CD4-positive, CD25-positive, alpha-beta regulatory T cell (primary cell): ENCODE results near the gene FOXP2. TPM values are rescaled to one million over a fixed set of nuclear protein-coding genes. Genes with fewer than 3 reads are reported as not detected.

Experiments
- ATAC-seq, 2 donors: fragments of 150-1000 bp; cut with Tn5 transposase; one replicate each; pipeline ENCODE4 v1.10.0; 2021; ENCODE audit warnings: low read depth in 2 of 2, moderate number of reproducible peaks in 2 of 2, moderate library complexity in 1 of 2
- DNase-seq, 3 donors: peaks; one replicate each; pipeline versions ENCODE4 v3.0.0 to v3.0.0-alpha.2; 2012 to 2022; ENCODE audit warnings: mixed read lengths in 1 of 3
- H3K27ac ChIP-seq: one replicate; pipeline ENCODE4 v1.7.0; 2013; ENCODE audit warnings: mild to moderate bottlenecking, low read length; ENCODE audit not compliant: insufficient read depth, poor library complexity, severe bottlenecking
- H3K27me3 ChIP-seq: one replicate; pipeline ENCODE4 v1.7.0; 2013; ENCODE audit warnings: low read length; ENCODE audit not compliant: control insufficient read depth, insufficient read depth
- H3K36me3 ChIP-seq: one replicate; pipeline ENCODE4 v1.7.0; 2013; ENCODE audit warnings: mild to moderate bottlenecking, low read length, moderate library complexity; ENCODE audit not compliant: control insufficient read depth, insufficient read depth
- H3K4me1 ChIP-seq: 2 replicates; pipeline ENCODE4 v1.7.0; 2013; ENCODE audit warnings: mild to moderate bottlenecking, low read length; ENCODE audit not compliant: insufficient read depth, control insufficient read depth, poor library complexity, severe bottlenecking
- H3K4me3 ChIP-seq: one replicate; pipeline ENCODE4 v1.7.0; 2013; ENCODE audit warnings: low read depth, mild to moderate bottlenecking, low read length, moderate library complexity
- H3K9me3 ChIP-seq, 2 experiments: 1 replicate in 1 of 2; 2 replicates in 1 of 2; pipeline ENCODE4 v1.7.0; 2013; ENCODE audit warnings: low read length in 2 of 2, mild to moderate bottlenecking in 1 of 2, moderate library complexity in 1 of 2; ENCODE audit not compliant: control insufficient read depth in 2 of 2
- H3K27ac Mint-ChIP-seq, 3 donors: one replicate each; pipeline ENCODE4 v1.8.0; 2020 to 2022; ENCODE audit warnings: mild to moderate bottlenecking in 3 of 3, mixed read lengths in 3 of 3, moderate library complexity in 2 of 3
- H3K27me3 Mint-ChIP-seq: one replicate; pipeline ENCODE4 v1.8.0; 2022; ENCODE audit warnings: mild to moderate bottlenecking, mixed read lengths
- H3K36me3 Mint-ChIP-seq: one replicate; pipeline ENCODE4 v1.8.0; 2020; ENCODE audit warnings: mixed read lengths
- H3K4me1 Mint-ChIP-seq, 4 donors: one replicate each; pipeline ENCODE4 v1.8.0; 2020 to 2022; ENCODE audit warnings: mixed read lengths in 4 of 4, mild to moderate bottlenecking in 1 of 4
- H3K4me3 Mint-ChIP-seq, 4 donors: one replicate each; pipeline ENCODE4 v1.8.0; 2020 to 2022; ENCODE audit warnings: mild to moderate bottlenecking in 4 of 4, mixed read lengths in 4 of 4, moderate library complexity in 3 of 4
- H3K9me3 Mint-ChIP-seq, 7 donors: one replicate each; pipeline ENCODE4 v1.8.0; 2020 to 2022; ENCODE audit warnings: mixed read lengths in 7 of 7, mild to moderate bottlenecking in 3 of 7, moderate library complexity in 2 of 7
- polyA plus RNA-seq, 4 donors: library from polyadenylated mRNA; unstranded; fragments of 300-500 nt; fragmentation: Illumina TruSeq; gene quantifications; one replicate each; pipeline ENCODE4 v1.2.3, GENCODE V29; 2021
- total RNA-seq: library from RNA; stranded (reverse); gene quantifications from one replicate; pipeline ENCODE4 v1.2.3, GENCODE V29; 2022

FOXP2 gene
- total and polyA plus RNA-seq, 5 donors from 2014 or later = not detected

GRCh38 chr7:114741911-114742310 is 327.3 kb downstream of the FOXP2 start:
- H3K27me3 Mint-ChIP-seq = peaks cover 4% of the 10 kb centered on the region
- DNase-seq (no peak), ATAC-seq (no peak)
- no peak overlapping the region for H3K4me3 ChIP-seq
- H3K36me3 ChIP-seq = no peaks in the 10 kb centered on the region
- H3K36me3 Mint-ChIP-seq = no peaks in the 10 kb centered on the region
- no peaks in the 10 kb centered on the region for H3K27me3 ChIP-seq
- H3K9me3 Mint-ChIP-seq = peaks cover 0 to 1% (median 0%) of the 10 kb centered on the region in 7 donors
- no peaks in the 10 kb centered on the region for H3K9me3 ChIP-seq
- H3K4me1 ChIP-seq = no peaks in the 10 kb centered on the region
- H3K27ac ChIP-seq = no peak overlapping the region
- peaks cover 0 to 2% (median 0%) of the 10 kb centered on the region in 4 donors for H3K4me1 Mint-ChIP-seq
- H3K27ac Mint-ChIP-seq = no peak overlapping the region
- H3K4me3 Mint-ChIP-seq = no peak overlapping the region
